ENCODE measurements around the gene CST11.

The CST11 gene

GRCh38 chr20:23453549-23454543, 1.2 kb upstream of the CST11 start:
- DNase-seq = no peak

GRCh38 chr20:23451956-23452487, 654 bp downstream of the CST11 start:
- no peak for DNase-seq

GRCh38 chr20:23450877-23451276, 1.8 kb downstream of the CST11 start:
- no peak for DNase-seq

- DNase-seq = no peak
Measured at GRCh38 chr20:23449421-23449820, 3.3 kb downstream of the CST11 start.

GRCh38 chr20:23448167-23448566, 4.5 kb downstream of the CST11 start:
- no peak for DNase-seq

GRCh38 chr20:23446505-23446904, 6.2 kb downstream of the CST11 start:
- no peak for DNase-seq

- no peak for DNase-seq
Measured at GRCh38 chr20:23445596-23446217, 7.0 kb downstream of the CST11 start.

- no peak for DNase-seq
Measured at GRCh38 chr20:23444859-23445258, 7.8 kb downstream of the CST11 start.

GRCh38 chr20:23442436-23442835, 10.2 kb downstream of the CST11 start:
- DNase-seq = no peak

- no peak for DNase-seq
Measured at GRCh38 chr20:23441850-23442313, 10.8 kb downstream of the CST11 start.

GRCh38 chr20:23440004-23440403, 12.7 kb downstream of the CST11 start:
- no peak for DNase-seq

- DNase-seq = no peak
Measured at GRCh38 chr20:23438661-23439060, 14.0 kb downstream of the CST11 start.

- no peak for DNase-seq
Measured at GRCh38 chr20:23437126-23437899, 15.4 kb downstream of the CST11 start.

GRCh38 chr20:23436681-23437080, 16.0 kb downstream of the CST11 start:
- no peak for DNase-seq

GRCh38 chr20:23435626-23436539, 16.8 kb downstream of the CST11 start:
- no peak for DNase-seq

- DNase-seq = no peak
Measured at GRCh38 chr20:23434521-23435313, 18.0 kb downstream of the CST11 start.

- DNase-seq = no peak
Measured at GRCh38 chr20:23433628-23434027, 19.0 kb downstream of the CST11 start.

- DNase-seq = no peak
Measured at GRCh38 chr20:23425129-23425528, 27.5 kb downstream of the CST11 start.

- peak; percentile 15 for DNase-seq
Measured at GRCh38 chr20:23420943-23421931, 31.4 kb downstream of the CST11 start, which contains the start of gene NAPB. Gene NAPB (minus strand): TSS chr20:23421488. CDS start chr20:23421402, 86 bp downstream.

Data from NCI-H187 treated with DMSO at 0.1 percent for 48 hours (cell line).